Sigmoid colon (tissue), 7 donors: ENCODE results near the gene ELMOD3. TPM values are rescaled to one million over a fixed set of nuclear protein-coding genes. Genes with fewer than 3 reads are reported as not detected.
"Not testable (repeated sequence)": the region's sequence is repeated elsewhere in the genome, so short reads cannot be mapped to it uniquely, and the experiment has no call there.

Experiments used
- DNase-seq: peaks from one replicate; pipeline ENCODE4 v3.0.0-alpha.2; 2019
- H3K27ac ChIP-seq, 4 donors: fragments of 200-600 bp; sonication (generic); one replicate each; pipeline ENCODE4 v1.5.1; 2016 to 2019; ENCODE audit warnings: mild to moderate bottlenecking in 1 of 4
- H3K27me3 ChIP-seq, 3 donors: fragments of 200-600 bp; sonication (generic); one replicate each; pipeline ENCODE4 v1.5.1; 2019; ENCODE audit warnings: mild to moderate bottlenecking in 1 of 3
- H3K36me3 ChIP-seq, 4 donors: fragments of 200-600 bp; sonication (generic); one replicate each; pipeline ENCODE4 v1.5.1; 2016 to 2019
- H3K4me1 ChIP-seq, 4 donors: fragments of 200-600 bp; sonication (generic); one replicate each; pipeline ENCODE4 v1.5.1; 2017 to 2019
- H3K4me3 ChIP-seq, 4 donors: fragments of 200-600 bp; sonication (generic); one replicate each; pipeline ENCODE4 v1.5.1; 2017 to 2019; ENCODE audit warnings: mild to moderate bottlenecking in 2 of 4, moderate library complexity in 1 of 4
- H3K9me3 ChIP-seq, 4 donors: fragments of 200-600 bp in 3 of 4; sonication (generic) in 3 of 4; one replicate each; pipeline versions ENCODE4 v1.5.1 to v1.6.1; 2013 to 2019
- CTCF ChIP-seq, 4 experiments: fragments of 450-650 bp in 3 of 4; fragments of 200-600 bp in 1 of 4; IDR thresholded peaks; one replicate each; pipeline ENCODE4 v1.5.1; 2016 to 2019; ENCODE audit warnings: antibody characterized with exemption in 4 of 4, mild to moderate bottlenecking in 3 of 4, moderate library complexity in 2 of 4
- EP300 ChIP-seq, 4 donors: sonication (generic); formaldehyde crosslinking; IDR thresholded peaks; one replicate each; pipeline ENCODE4 v1.6.1; 2017; ENCODE audit warnings: antibody characterized with exemption in 4 of 4
- POLR2A ChIP-seq, 2 donors: fragments of 450-650 bp; IDR thresholded peaks; one replicate each; pipeline ENCODE4 v1.6.1; 2016; ENCODE audit warnings: antibody characterized with exemption in 2 of 2, mild to moderate bottlenecking in 2 of 2, moderate library complexity in 2 of 2
- POLR2AphosphoS5 ChIP-seq, 4 donors: sonication (generic); formaldehyde crosslinking; IDR thresholded peaks; one replicate each; pipeline ENCODE4 v1.6.1; 2017; ENCODE audit warnings: antibody characterized with exemption in 4 of 4
- WGBS, 2 donors: extraction: QIAGEN DNeasy Blood & Tissue Kit; methylation state at CpG; one replicate each; pipeline ENCODE4 v1.1.7; 2013; 5-methylcytosine and 5-hydroxymethylcytosine counted together
- intact Hi-C: fragments of 100-400 bp; cut with DNase I; formaldehyde crosslinking; loops from one replicate; pipeline ENCODE4 v1.15.1; 2023
- polyA plus RNA-seq, 3 donors: library from polyadenylated mRNA; stranded (reverse); fragments of 200-250 nt; gene quantifications; one replicate each; pipeline ENCODE4 v1.2.3, GENCODE V29; 2013
- total RNA-seq, 4 donors: library from RNA; depleted of rRNA; stranded (reverse); fragments of >200 nt; gene quantifications; one replicate each; pipeline ENCODE4 v1.1.0, GENCODE V29; 2016
- donor health status: healthy with polysubstance abuse.
- donor health status: Bipolar disorder and iron deficiency.
- donor health status: healthy.

Gene ELMOD3
- total and polyA plus RNA-seq, 7 donors: 11.6 to 26.3 (median 19.7) TPM

GRCh38 chr2:85334928-85335327, 19.6 kb upstream of the ELMOD3 start:
- DNase-seq: no peak
- Histone ChIP-seq H3K36me3 (no peaks in the 10 kb centered on the region), H3K4me1 (no peaks in the 10 kb centered on the region), H3K27me3 (peaks cover 0 to 8% (median 0%) of the 10 kb centered on the region in 3 donors), H3K9me3 (no peaks in the 10 kb centered on the region), H3K4me3 (no peak overlapping the region), H3K27ac (no peak overlapping the region)
- 46 to 59% methylated on average over 2 of the region's 2 CpGs for WGBS, 2 donors
- TF ChIP-seq EP300 (IDR thresholded peaks at IDR 0.05) (no peak), CTCF (IDR thresholded peaks at IDR 0.05) (no peak), POLR2A (IDR thresholded peaks at IDR 0.05) (no peak), POLR2AphosphoS5 (IDR thresholded peaks at IDR 0.05) (no peak)
- intact Hi-C loops: no loop called here

GRCh38 chr2:85340034-85340892, 14.3 kb upstream of the ELMOD3 start:
- no peaks in the 10 kb centered on the region for H3K4me1 ChIP-seq
- no peak overlapping the region for H3K27ac ChIP-seq
- peaks cover 0 to 26% (median under 1%) of the 10 kb centered on the region in 4 donors for H3K36me3 ChIP-seq
- intact Hi-C loops: no loop called here
- H3K27me3 ChIP-seq: peaks cover 0 to 8% (median 0%) of the 10 kb centered on the region in 3 donors
- WGBS, 2 donors: 33 to 64% methylated on average over 13 of the region's 13 CpGs
- no peak overlapping the region for H3K4me3 ChIP-seq
- no peaks in the 10 kb centered on the region for H3K9me3 ChIP-seq
- TF ChIP-seq CTCF (IDR thresholded peaks at IDR 0.05): no peak
- no peak for TF ChIP-seq POLR2A (IDR thresholded peaks at IDR 0.05)
- TF ChIP-seq POLR2AphosphoS5 (IDR thresholded peaks at IDR 0.05): no peak
- TF ChIP-seq EP300 (IDR thresholded peaks at IDR 0.05): no peak
- DNase-seq: no peak

GRCh38 chr2:85341269-85342029, 13.1 kb upstream of the ELMOD3 start:
- peaks cover 0 to 8% (median 0%) of the 10 kb centered on the region in 3 donors for H3K27me3 ChIP-seq
- DNase-seq: no peak
- intact Hi-C loops: no loop called here
- peaks cover 0 to 38% (median 11%) of the 10 kb centered on the region in 4 donors for H3K36me3 ChIP-seq
- 95% methylated on average over 30 of the region's 30 CpGs for WGBS, 2 donors
- no peaks in the 10 kb centered on the region for H3K4me1 ChIP-seq
- TF ChIP-seq POLR2A (IDR thresholded peaks at IDR 0.05) (no peak), POLR2AphosphoS5 (IDR thresholded peaks at IDR 0.05) (no peak), EP300 (IDR thresholded peaks at IDR 0.05) (no peak), CTCF (IDR thresholded peaks at IDR 0.05) (no peak)
- H3K4me3 ChIP-seq: no peak overlapping the region
- no peak overlapping the region for H3K27ac ChIP-seq
- H3K9me3 ChIP-seq: no peaks in the 10 kb centered on the region

GRCh38 chr2:85342156-85342555, 12.4 kb upstream of the ELMOD3 start:
- peaks cover 0 to 43% (median 14%) of the 10 kb centered on the region in 4 donors for H3K36me3 ChIP-seq
- peaks cover 0 to 8% (median 0%) of the 10 kb centered on the region in 3 donors for H3K27me3 ChIP-seq
- no peaks in the 10 kb centered on the region for H3K4me1 ChIP-seq
- no peaks in the 10 kb centered on the region for H3K9me3 ChIP-seq
- intact Hi-C loops: no loop called here
- H3K27ac ChIP-seq: no peak overlapping the region
- H3K4me3 ChIP-seq: no peak overlapping the region
- TF ChIP-seq POLR2A (IDR thresholded peaks at IDR 0.05): no peak
- no peak for TF ChIP-seq EP300 (IDR thresholded peaks at IDR 0.05)
- no peak for TF ChIP-seq POLR2AphosphoS5 (IDR thresholded peaks at IDR 0.05)
- TF ChIP-seq CTCF (IDR thresholded peaks at IDR 0.05): no peak
- 83 to 93% methylated on average over 3 of the region's 3 CpGs for WGBS, 2 donors
- DNase-seq: no peak

GRCh38 chr2:85343207-85343895, 11.2 kb upstream of the ELMOD3 start:
- 93 to 94% methylated on average over 10 of the region's 10 CpGs for WGBS, 2 donors
- H3K4me3 ChIP-seq, DNase-seq, H3K27me3 ChIP-seq, H3K4me1 ChIP-seq, H3K27ac ChIP-seq, H3K9me3 ChIP-seq, intact Hi-C loops: not testable (repeated sequence)
- peaks cover 0 to 55% (median 19%) of the 10 kb centered on the region in 4 donors for H3K36me3 ChIP-seq
